GM15510 (cell line): ENCODE data around the gene ARID1B.

Experiments used
- POLR2A ChIP-seq: IDR thresholded peaks from 3 replicates; pipeline ENCODE4 v1.6.1; 2011; ENCODE audit warnings: borderline replicate concordance; ENCODE audit not compliant: insufficient read length; ENCODE audit errors: extremely low read depth

The ARID1B gene

DNA sequence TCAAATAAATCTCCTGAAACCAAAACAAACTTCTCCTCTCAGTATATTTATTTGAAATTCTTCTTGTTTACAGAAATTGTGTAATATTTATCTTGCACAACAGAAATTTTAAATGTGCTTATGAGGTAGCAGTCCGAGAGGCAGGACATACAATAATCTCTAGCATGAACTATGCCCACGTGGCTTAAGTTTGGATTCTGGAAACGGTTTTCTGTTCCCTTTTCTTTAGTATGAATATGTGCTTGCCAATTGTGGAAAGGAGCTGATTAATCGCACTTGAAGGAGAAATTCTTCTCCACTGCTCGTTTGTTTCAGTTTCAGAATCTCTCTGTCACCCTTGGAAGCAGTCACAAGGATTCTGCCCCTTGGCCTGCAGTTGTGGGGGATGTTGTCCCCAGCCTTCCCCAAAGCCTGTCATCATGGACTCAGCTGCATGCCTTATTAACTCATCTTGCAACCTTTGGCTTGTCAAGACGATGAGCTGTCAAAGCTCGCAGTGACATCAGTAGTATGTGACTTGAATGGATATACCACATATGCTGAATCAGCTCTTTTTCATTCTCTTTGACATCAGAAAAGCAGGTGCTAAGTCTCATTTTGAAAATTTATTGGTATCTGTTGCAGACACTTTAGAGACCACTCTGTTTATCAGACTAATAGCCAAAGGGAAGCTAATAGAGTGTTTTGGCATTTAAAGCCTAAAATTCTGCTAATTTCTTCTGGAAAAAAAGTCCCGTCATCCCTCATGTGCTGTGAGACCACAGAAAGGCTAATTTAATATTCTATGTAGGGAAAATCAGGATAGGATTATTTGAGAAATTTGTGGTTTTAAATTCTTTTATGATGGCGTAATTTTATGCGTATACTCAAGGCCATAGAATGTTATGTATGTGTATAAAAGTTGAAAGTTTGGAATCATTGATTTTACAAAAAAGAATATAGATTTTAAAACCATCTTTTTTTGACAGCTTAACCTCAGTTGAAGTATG lies 186.8 kb downstream of the ARID1B start:
- TF ChIP-seq POLR2A = no peak

DNA sequence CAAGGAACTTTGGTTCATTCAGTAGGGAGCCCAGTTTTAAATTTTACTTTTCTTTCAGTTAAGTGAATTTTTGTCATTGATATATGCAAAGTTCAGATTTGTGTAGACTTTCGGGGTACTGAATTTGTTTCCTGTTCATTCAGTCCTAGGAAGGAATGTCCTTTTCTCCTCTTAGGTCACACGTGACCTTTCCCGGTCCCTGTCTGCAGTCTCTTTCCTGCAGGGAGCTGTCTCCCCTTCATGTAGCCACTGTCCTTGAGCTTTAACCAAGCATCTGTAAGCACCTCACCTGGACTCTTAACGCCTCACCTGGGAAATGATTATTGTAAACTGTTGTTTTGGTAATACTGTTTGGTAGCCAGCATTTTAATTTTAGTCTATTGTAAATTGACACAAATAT lies 190.7 kb downstream of the ARID1B start:
- no peak for TF ChIP-seq POLR2A

GRCh38 chr6:156969233-156969632 lies 192.1 kb downstream of the ARID1B start:
- no peak for TF ChIP-seq POLR2A

DNA sequence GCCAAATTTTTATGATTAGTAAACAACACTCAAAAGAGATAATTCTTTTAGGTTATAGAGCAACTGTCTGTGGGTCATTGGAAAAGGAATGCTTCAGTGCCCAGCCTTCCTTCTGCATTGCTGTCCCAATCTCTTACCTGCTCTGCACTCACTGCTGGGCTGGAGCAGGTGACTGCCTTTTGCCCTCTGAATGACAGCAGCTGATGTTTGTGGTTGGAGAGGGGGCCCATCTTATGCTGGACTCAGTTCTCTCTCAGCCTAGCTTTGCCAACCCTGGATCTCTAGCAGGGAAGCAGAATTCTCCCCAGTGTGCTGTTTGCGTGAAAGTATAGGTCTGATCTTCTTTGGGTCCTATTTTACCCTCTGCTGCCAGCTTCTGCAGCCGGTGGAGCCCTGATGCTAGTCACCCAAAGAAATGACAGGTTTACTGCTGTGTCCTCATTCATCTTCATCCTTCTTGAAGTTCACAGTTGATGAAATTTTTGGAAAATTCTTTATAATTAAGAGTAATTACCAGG lies 193.5 kb downstream of the ARID1B start:
- no peak for TF ChIP-seq POLR2A

DNA sequence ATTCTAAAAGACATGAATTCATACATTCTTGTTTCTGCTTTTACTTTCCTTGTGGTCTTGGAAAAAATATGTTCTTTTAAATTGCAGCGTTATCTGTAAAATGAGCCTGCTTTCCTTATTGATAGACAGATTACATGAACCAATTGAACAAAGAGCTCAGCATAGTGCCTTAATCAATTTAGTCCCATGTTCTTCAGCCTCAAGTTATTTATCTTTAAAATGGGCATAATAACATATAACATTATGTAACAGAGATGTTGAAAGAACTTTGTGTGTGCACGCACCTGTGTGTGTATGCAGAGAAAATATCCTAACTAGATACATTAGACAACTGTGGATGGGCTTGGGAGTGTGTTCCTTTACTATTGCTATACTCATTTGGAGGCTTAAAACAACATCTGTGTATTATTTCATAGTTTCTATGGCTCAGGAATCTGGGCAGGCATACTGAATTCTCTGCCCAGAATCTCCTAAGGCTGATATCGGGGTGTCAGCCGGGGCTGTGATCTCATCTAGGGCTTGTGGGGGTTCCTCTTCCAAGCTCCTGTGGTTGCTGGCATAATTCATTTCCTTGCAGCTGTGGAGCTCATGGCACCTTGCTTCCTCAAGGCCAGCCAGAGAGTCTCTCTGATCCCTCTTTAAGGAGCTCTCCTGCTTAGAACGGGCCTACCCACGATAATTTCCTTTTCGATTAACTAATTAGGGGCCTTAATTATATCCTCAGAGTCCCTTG lies 194.1 kb downstream of the ARID1B start:
- TF ChIP-seq POLR2A = no peak

GRCh38 chr6:156972145-156972544 lies 195.0 kb downstream of the ARID1B start:
- no peak for TF ChIP-seq POLR2A

DNA sequence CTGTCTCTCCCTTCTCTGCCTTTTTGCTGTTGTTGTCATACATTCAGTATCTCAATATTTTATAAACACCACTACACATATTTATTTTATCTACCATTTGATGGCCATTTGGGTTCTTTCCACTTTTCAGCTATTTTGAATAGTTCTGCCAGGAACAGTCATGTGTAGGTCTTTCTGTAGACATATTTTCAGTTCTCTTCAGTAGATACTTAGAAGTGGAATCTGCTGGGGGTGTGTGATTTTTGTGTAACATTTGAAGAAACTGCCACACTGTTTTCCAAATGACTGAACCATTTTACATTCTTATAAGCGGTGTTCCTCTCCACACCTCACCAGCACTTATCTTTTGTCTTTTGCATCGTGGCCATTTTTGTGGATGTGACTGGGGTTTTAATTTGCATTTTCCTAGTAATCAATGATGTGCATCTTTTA lies 197.7 kb downstream of the ARID1B start:
- TF ChIP-seq POLR2A = no peak

- TF ChIP-seq POLR2A = no peak
These were observed 198.2 kb downstream of the ARID1B start for GRCh38 chr6:156975414-156975813.

- TF ChIP-seq POLR2A = no peak
These were observed 199.3 kb downstream of the ARID1B start for GRCh38 chr6:156976216-156977127.

- no peak for TF ChIP-seq POLR2A
These were observed 200.5 kb downstream of the ARID1B start for GRCh38 chr6:156977527-156978291.

DNA sequence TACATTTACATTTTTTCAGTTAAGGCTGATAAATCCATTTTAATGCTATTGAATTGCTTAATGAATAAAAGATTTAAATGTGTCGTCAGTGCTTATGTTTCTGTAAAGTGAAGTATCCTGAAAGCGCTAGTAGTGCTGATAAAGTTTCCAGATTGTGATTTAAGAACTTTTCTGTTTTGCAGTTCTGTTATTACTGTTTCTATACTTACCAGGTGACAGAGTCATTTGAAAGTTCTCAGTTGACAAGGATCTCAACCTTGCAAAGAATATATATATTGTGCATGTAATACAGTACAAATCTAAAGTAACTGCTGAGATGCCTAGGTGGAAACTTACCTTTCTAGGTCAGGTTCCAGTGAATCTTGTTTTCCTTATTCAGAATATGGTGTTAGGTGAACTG lies 201.8 kb downstream of the ARID1B start:
- TF ChIP-seq POLR2A = no peak

DNA sequence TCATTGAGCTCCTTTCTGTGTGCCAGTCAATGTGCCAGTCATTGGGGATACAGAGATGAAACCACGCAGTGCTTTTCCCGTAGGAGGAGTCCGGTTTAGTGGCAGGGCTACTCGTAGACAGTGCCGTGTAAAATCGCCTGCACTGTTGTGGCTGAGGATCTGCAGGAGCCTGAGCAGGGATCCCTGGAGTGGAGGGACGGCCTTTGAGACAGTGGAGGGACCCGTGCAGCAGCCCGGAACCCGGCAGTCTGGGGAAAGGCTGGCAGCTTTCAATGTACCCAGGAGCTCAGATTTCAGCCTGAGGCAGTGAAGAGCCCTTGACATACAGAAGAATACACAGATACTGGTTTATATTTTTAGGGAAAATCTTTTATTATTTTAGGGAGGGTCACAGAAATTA lies 203.3 kb downstream of the ARID1B start:
- no peak for TF ChIP-seq POLR2A

- no peak for TF ChIP-seq POLR2A
These were observed 203.8 kb downstream of the ARID1B start for GRCh38 chr6:156980948-156981347.

GRCh38 chr6:156982168-156982567 lies 205.0 kb downstream of the ARID1B start:
- TF ChIP-seq POLR2A = no peak
